H1 (cell line): Measurements from ENCODE around the gene MAP4. TPM values are rescaled to one million over a fixed set of nuclear protein-coding genes. Genes with fewer than 3 reads are reported as not detected.

Source experiments
- CTCF ChIA-PET: fragments of 300-600 bp; sonication (Branson Sonifier 250); formaldehyde crosslinking; loops from one replicate; lab custom pipeline; 2021; ENCODE audit not compliant: partially characterized antibody; lab: Charles Lee
- POLR2A ChIA-PET: fragments of 300-600 bp; sonication (Branson Sonifier 250); formaldehyde crosslinking; loops from one replicate; lab custom pipeline; 2021; ENCODE audit warnings: inconsistent platforms; ENCODE audit not compliant: partially characterized antibody; lab: Charles Lee
- DNase-seq, 2 experiments: peaks; one replicate each; pipeline versions ENCODE4 v3.0.0 to v3.0.0-alpha.2; 2010 to 2022; ENCODE audit warnings: low spot score in 2 of 2, low read depth in 1 of 2, mixed read lengths in 1 of 2
- FAIRE-seq: peaks from 2 replicates; lab custom pipeline; 2011; peaks lifted over from hg19 to GRCh38; lab: Jason Lieb, UNC
- H2AFZ ChIP-seq: 2 replicates; pipeline ENCODE4 v1.8.1; 2012; ENCODE audit warnings: low read length, inconsistent platforms
- H2AK5ac ChIP-seq: 2 replicates; pipeline ENCODE4 v1.6.1; 2013; ENCODE audit warnings: low read depth, low read length
- H2BK120ac ChIP-seq: replicated peaks from 2 replicates; pipeline ENCODE3; 2013; ENCODE audit warnings: low read depth, low read length, inconsistent platforms
- H2BK12ac ChIP-seq: 2 replicates; pipeline ENCODE4 v1.6.1; 2013; ENCODE audit warnings: low read depth, low read length
- H2BK15ac ChIP-seq: 2 replicates; pipeline ENCODE4 v1.6.1; 2013; ENCODE audit warnings: low read length
- H2BK20ac ChIP-seq: 2 replicates; pipeline ENCODE4 v1.6.1; 2013; ENCODE audit warnings: low read length
- H2BK5ac ChIP-seq: 2 replicates; pipeline ENCODE4 v1.6.1; 2013; ENCODE audit warnings: low read depth, low read length
- H3K14ac ChIP-seq: 2 replicates; pipeline ENCODE4 v1.6.1; 2013; ENCODE audit warnings: inconsistent platforms; ENCODE audit not compliant: insufficient read length
- H3K18ac ChIP-seq: 2 replicates; pipeline ENCODE4 v1.6.1; 2013; ENCODE audit warnings: low read length; ENCODE audit errors: extremely low read depth
- H3K23ac ChIP-seq: 2 replicates; pipeline ENCODE4 v1.6.1; 2013; ENCODE audit warnings: inconsistent platforms; ENCODE audit not compliant: insufficient read length
- H3K23me2 ChIP-seq: 2 replicates; pipeline ENCODE4 v1.6.1; 2013; ENCODE audit warnings: low read depth, low read length
- H3K27ac ChIP-seq: 2 replicates; pipeline ENCODE4 v1.6.1; 2011; ENCODE audit warnings: low read depth, low read length, inconsistent platforms
- H3K27me3 ChIP-seq, 4 experiments: replicated peaks in 1 of 4; 1 replicate in 1 of 4; 2 replicates in 3 of 4; pipeline versions ENCODE4 v1.6.1 to v1.8.1; 2011 to 2013; ENCODE audit warnings: low read length in 3 of 4, mild to moderate bottlenecking in 3 of 4, inconsistent platforms in 2 of 4, mixed read lengths in 2 of 4, moderate library complexity in 1 of 4; ENCODE audit not compliant: control insufficient read depth in 3 of 4, insufficient read depth in 3 of 4; ENCODE audit errors: extremely low read depth in 1 of 4
- H3K36me3 ChIP-seq, 4 experiments: 2 replicates each; pipeline versions ENCODE4 v1.6.1 to v1.8.1; 2011 to 2013; ENCODE audit warnings: mild to moderate bottlenecking in 4 of 4, low read length in 3 of 4, moderate library complexity in 2 of 4, control low read depth in 1 of 4, inconsistent platforms in 1 of 4; ENCODE audit not compliant: insufficient read depth in 4 of 4, control insufficient read depth in 2 of 4
- H3K4ac ChIP-seq: replicated peaks from 2 replicates; pipeline ENCODE3; 2013; ENCODE audit warnings: low read length, low read depth, mixed read lengths, inconsistent platforms; ENCODE audit not compliant: insufficient read length
- H3K4me1 ChIP-seq, 4 experiments: replicated peaks in 1 of 4; 1 replicate in 1 of 4; 2 replicates in 3 of 4; pipeline versions ENCODE4 v1.6.1 to v1.8.1; 2011 to 2013; ENCODE audit warnings: low read length in 3 of 4, inconsistent platforms in 2 of 4, mixed read lengths in 1 of 4; ENCODE audit not compliant: insufficient read depth in 4 of 4, control insufficient read depth in 3 of 4
- H3K4me2 ChIP-seq, 2 experiments: 2 replicates each; pipeline versions ENCODE4 v1.6.1 to v1.8.1; 2011 to 2013; ENCODE audit warnings: low read depth in 2 of 2, low read length in 2 of 2, control low read depth in 1 of 2, inconsistent platforms in 1 of 2, mild to moderate bottlenecking in 1 of 2; ENCODE audit not compliant: insufficient read depth in 1 of 2
- H3K4me3 ChIP-seq, 4 experiments: fragments of 200-600, 300-600 bp in 1 of 4; sonication (generic), shearing (Covaris generic), sonication (Bioruptor Twin) in 1 of 4; 2 replicates each; pipeline versions ENCODE4 v1.5.1 to v1.8.1; 2011 to 2016; ENCODE audit warnings: low read length in 4 of 4, low read depth in 3 of 4, control low read depth in 2 of 4, inconsistent platforms in 2 of 4, mild to moderate bottlenecking in 2 of 4, mixed read lengths in 1 of 4, moderate library complexity in 1 of 4; ENCODE audit not compliant: insufficient read depth in 2 of 4; ENCODE audit errors: extremely low read depth in 1 of 4
- H3K56ac ChIP-seq: replicated peaks from 2 replicates; pipeline ENCODE3; 2013; ENCODE audit warnings: low read depth, mild to moderate bottlenecking, mixed read lengths, low read length, inconsistent platforms; ENCODE audit not compliant: insufficient read length
- H3K79me1 ChIP-seq: 2 replicates; pipeline ENCODE4 v1.6.1; 2013; ENCODE audit warnings: low read depth, low read length, control low read depth
- H3K79me2 ChIP-seq, 2 experiments: 2 replicates each; pipeline versions ENCODE4 v1.6.1 to v1.8.1; 2012 to 2013; ENCODE audit warnings: low read length in 2 of 2, mild to moderate bottlenecking in 2 of 2, inconsistent platforms in 1 of 2; ENCODE audit not compliant: insufficient read depth in 2 of 2, control insufficient read depth in 1 of 2
- H3K9ac ChIP-seq, 4 experiments: replicated peaks in 1 of 4; 1 replicate in 1 of 4; 2 replicates in 3 of 4; pipeline versions ENCODE4 v1.6.1 to v1.8.1; 2011 to 2013; ENCODE audit warnings: low read depth in 3 of 4, low read length in 3 of 4, control low read depth in 2 of 4, mild to moderate bottlenecking in 2 of 4, moderate library complexity in 2 of 4, inconsistent platforms in 1 of 4; ENCODE audit errors: extremely low read depth in 1 of 4
- H3K9me3 ChIP-seq, 2 experiments: 2 replicates each; pipeline versions ENCODE4 v1.6.1 to v1.8.1; 2012 to 2013; ENCODE audit warnings: mild to moderate bottlenecking in 2 of 2, moderate library complexity in 2 of 2, control low read depth in 1 of 2, inconsistent platforms in 1 of 2, low read depth in 1 of 2, low read length in 1 of 2, mixed read lengths in 1 of 2; ENCODE audit not compliant: insufficient read depth in 2 of 2
- H4K20me1 ChIP-seq, 2 experiments: replicated peaks in 1 of 2; 2 replicates each; pipeline versions ENCODE3 to v1.8.1; 2011 to 2013; ENCODE audit warnings: inconsistent platforms in 2 of 2, low read length in 2 of 2, mild to moderate bottlenecking in 1 of 2; ENCODE audit not compliant: insufficient read depth in 2 of 2, control insufficient read depth in 1 of 2
- H4K5ac ChIP-seq: 2 replicates; pipeline ENCODE4 v1.6.1; 2013; ENCODE audit warnings: low read length, low read depth, mixed read lengths, inconsistent platforms; ENCODE audit not compliant: insufficient read length
- H4K8ac ChIP-seq: 2 replicates; pipeline ENCODE4 v1.8.0; 2013; ENCODE audit warnings: mild to moderate bottlenecking, moderate library complexity, low read length, inconsistent platforms; ENCODE audit not compliant: insufficient read depth; ENCODE audit errors: extremely low read depth
- H4K91ac ChIP-seq: replicated peaks from 2 replicates; pipeline ENCODE3; 2013; ENCODE audit warnings: low read length, mixed read lengths, inconsistent platforms; ENCODE audit not compliant: insufficient read length
- CREB1 ChIP-seq: IDR thresholded peaks from 2 replicates; pipeline ENCODE4 v1.6.1; 2012; ENCODE audit warnings: inconsistent platforms
- CTBP2 ChIP-seq: IDR thresholded peaks from 2 replicates; pipeline ENCODE4 v1.7.0; 2011; ENCODE audit warnings: borderline replicate concordance, mild to moderate bottlenecking, moderate library complexity, mixed read lengths, low read length; ENCODE audit not compliant: insufficient read depth, insufficient read length
- E2F6 ChIP-seq: IDR thresholded peaks from 2 replicates; pipeline ENCODE4 v1.6.1; 2012; ENCODE audit warnings: inconsistent platforms
- HDAC2 ChIP-seq, 2 experiments: fragments of 300-600 bp in 1 of 2; sonication (generic) in 1 of 2; IDR thresholded peaks; 2 replicates each; pipeline ENCODE4 v1.6.1; 2011 to 2012; ENCODE audit warnings: low read depth in 2 of 2, low read length in 2 of 2, mild to moderate bottlenecking in 2 of 2, moderate library complexity in 2 of 2, borderline replicate concordance in 1 of 2, inconsistent platforms in 1 of 2
- HDAC6 ChIP-seq: IDR thresholded peaks from one replicate; pipeline ENCODE4 v1.7.1; 2012; ENCODE audit warnings: low read depth, mild to moderate bottlenecking, inconsistent platforms, low read length, moderate library complexity
- JUN ChIP-seq: IDR thresholded peaks from 2 replicates; pipeline ENCODE4 v1.6.1; 2011; ENCODE audit warnings: low read depth, mild to moderate bottlenecking, improper control_type of control experiment, low read length
- NANOG ChIP-seq: IDR thresholded peaks from 2 replicates; pipeline ENCODE4 v1.6.1; 2011; ENCODE audit warnings: low read length, low read depth, mild to moderate bottlenecking, inconsistent platforms; ENCODE audit not compliant: insufficient read depth, poor library complexity, severe bottlenecking
- POLR2A ChIP-seq, 2 experiments: IDR thresholded peaks; 1 replicate in 1 of 2; 2 replicates in 1 of 2; pipeline ENCODE4 v1.6.1; 2011; ENCODE audit warnings: low read depth in 2 of 2, low read length in 2 of 2, mild to moderate bottlenecking in 2 of 2; ENCODE audit errors: control extremely low read depth in 1 of 2
- YY1 ChIP-seq: IDR thresholded peaks from 2 replicates; pipeline ENCODE4 v1.6.1; 2011; ENCODE audit warnings: low read depth, mild to moderate bottlenecking, low read length
- WGBS, 2 experiments: shearing (Covaris generic) in 1 of 2; methylation state at CpG; one replicate each; pipeline versions ENCODE4 v1.1.6 to v1.1.7; 2013 to 2015; ENCODE audit warnings: low lambda C conversion rate in 2 of 2, mixed read lengths in 2 of 2, inconsistent platforms in 1 of 2, low coverage in 1 of 2, missing lambda C conversion rate in 1 of 2; ENCODE audit not compliant: insufficient replicate concordance in 2 of 2, insufficient coverage in 1 of 2, insufficient read length in 1 of 2; ENCODE audit errors: extremely low coverage in 1 of 2, missing lambda C conversion rate in 1 of 2; 5-methylcytosine and 5-hydroxymethylcytosine counted together
- polyA plus RNA-seq, 7 experiments: library from polyadenylated mRNA; depleted of rRNA in 3 of 7; stranded (reverse) in 5 of 7; unstranded in 2 of 7; fragments of >200 nt in 5 of 7; fragments of 200-250 nt in 2 of 7; gene quantifications; 1 replicate in 5 of 7; 2 replicates in 1 of 7; 4 replicates in 1 of 7; pipeline versions ENCODE4 v1.2.1 to v1.2.3, GENCODE V29; 2011 to 2013; ENCODE audit warnings: missing spikeins in 2 of 7, mixed read lengths in 2 of 7
- total RNA-seq: library from RNA; stranded (reverse); fragmentation: NEBNext Ultra II Directional; extraction: Animal tissue kit (Norgen Biotek cat#: 25700); gene quantifications from 2 replicates; pipeline ENCODE4 v1.2.1, GENCODE V29; 2021

MAP4 gene
- total and polyA plus RNA-seq, 2 of the 8 experiments (the other 6 are each of a cell fraction or from before 2014, with no cell fraction given), result 67.0 to 179 TPM

DNA sequence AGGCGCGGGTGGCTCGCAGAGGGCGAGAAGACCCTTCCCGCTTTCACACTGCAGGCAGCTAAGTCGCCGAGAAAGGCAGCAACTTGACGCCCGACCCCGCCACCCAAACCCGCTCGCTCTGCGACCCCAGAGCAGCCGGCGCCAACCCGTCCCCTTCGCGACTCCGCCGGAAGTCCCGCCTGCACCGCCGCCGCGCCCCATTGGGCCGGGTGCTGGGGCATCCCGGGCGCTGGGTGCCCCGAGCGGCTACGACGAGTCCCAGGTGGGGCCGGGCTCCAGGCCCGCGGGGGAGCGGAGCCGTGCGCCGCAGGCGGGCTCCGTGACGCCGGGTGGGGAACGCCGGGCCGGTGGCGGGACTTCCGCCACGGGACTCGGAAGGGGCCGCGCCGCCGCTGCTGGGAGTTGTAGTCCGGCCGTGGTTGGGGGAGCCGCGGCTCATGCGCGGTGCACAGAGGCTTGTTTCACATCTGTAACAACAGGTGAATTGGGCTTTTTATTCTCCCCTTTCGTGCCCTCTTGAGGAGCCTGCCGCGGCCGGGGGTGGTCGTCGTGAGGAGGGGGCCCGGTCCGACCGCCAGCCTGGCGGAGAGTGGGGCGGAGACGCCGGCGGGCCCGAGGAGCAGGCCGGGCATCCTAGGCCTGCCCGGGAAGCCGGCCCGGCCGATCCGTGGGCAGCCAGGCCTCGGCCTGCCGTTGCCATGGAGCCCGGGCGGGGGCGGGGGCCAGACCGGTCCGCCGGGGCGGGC lies 213.3 kb downstream of the MAP4 start, which contains the start of gene DHX30:
Gene DHX30, plus strand, starts transcription at position 405 of the 746 bp plus-strand sequence. CDS start 7,546 bp downstream, outside the sequence.
- no peak within 1 kb of the TSS for H2BK15ac ChIP-seq
- H3K9me3 ChIP-seq, result no peaks in the 10 kb centered on the region
- peaks cover 8% of the 10 kb centered on the region for H3K23me2 ChIP-seq
- peak within 1 kb of the TSS; percentile 99 for H4K91ac ChIP-seq
- H3K23ac ChIP-seq, result no peak within 1 kb of the TSS
- FAIRE-seq, result no peak
- no peak within 1 kb of the TSS for H3K14ac ChIP-seq
- peak within 1 kb of the TSS; percentile 90 to 96 (median 91) for H3K9ac ChIP-seq
- H3K79me2 ChIP-seq, result peaks cover 0 to 19% of the 10 kb centered on the region in 2 experiments; a peak in 2 of 4 replicates
- H2AFZ ChIP-seq, result peak within 1 kb of the TSS; percentile 73
- H4K8ac ChIP-seq, result peak within 1 kb of the TSS; percentile 96
- 0 out of 2 replicates have a peak, but pooled peaks cover 2% of the 10 kb centered on the region for H3K79me1 ChIP-seq
- peak within 1 kb of the TSS; percentile 83 for H3K27ac ChIP-seq
- no peaks in the 10 kb centered on the region for H4K20me1 ChIP-seq
- H2BK120ac ChIP-seq, result no peak within 1 kb of the TSS
- peak within 1 kb of the TSS; percentile 87 for H2BK5ac ChIP-seq
- peak within 1 kb of the TSS; percentile 99 for H4K5ac ChIP-seq
- H3K56ac ChIP-seq, result peak within 1 kb of the TSS; percentile 86
- H2BK12ac ChIP-seq, result peak within 1 kb of the TSS; percentile 12
- H3K4me1 ChIP-seq, result peaks cover 0 to 4% (median 2%) of the 10 kb centered on the region in 4 experiments; a peak in 3 of 7 replicates
- H3K4me2 ChIP-seq, result peak within 1 kb of the TSS; percentile 72 to 85
- no peaks in the 10 kb centered on the region for H3K27me3 ChIP-seq
- peak within 1 kb of the TSS; percentile 24 for H3K4ac ChIP-seq
- peak within 1 kb of the TSS; percentile 81 to 96 (median 92) for H3K4me3 ChIP-seq
- DNase-seq, result peak in 1 of 2 experiments; percentile 91
- CTCF ChIA-PET, result interaction anchor here (0.7 to 2.8 kb wide), 5 partner anchors 16 to 281 kb away, joined by 3 to 13 read pairs (median 3); no protein-coding TSS in a partner anchor
- peak within 1 kb of the TSS; percentile 99 for H3K18ac ChIP-seq
- H2AK5ac ChIP-seq, result peak within 1 kb of the TSS; percentile 98; the same call in 1 of the 2 replicates
- peaks cover 3 to 21% (median 11%) of the 10 kb centered on the region in 4 experiments; a peak in 4 of 8 replicates for H3K36me3 ChIP-seq
- POLR2A ChIA-PET, result interaction anchor here (0.8 kb wide), 1 partner anchor 22 kb away, joined by 3 read pairs; no protein-coding TSS in a partner anchor
- 0 out of 2 replicates have a peak within 1 kb of the TSS, but pooled peaks have one; percentile 61 for H2BK20ac ChIP-seq
- WGBS, 2 experiments, result 1% methylated on average over 79 of the region's 90 CpGs; no CpG with 5 or more reads in 1 of the 2 experiments
- peak; percentile 35 to 41 for TF ChIP-seq POLR2A (IDR thresholded peaks at IDR 0.05; ENCODE audit: control extremely low read depth in 1 of 2, low read depth in 2 of 2, low read length in 2 of 2)
- no peak for TF ChIP-seq HDAC2 (IDR thresholded peaks at IDR 0.05; ENCODE audit: borderline replicate concordance in 1 of 2, low read depth in 2 of 2, low read length in 2 of 2)
- TF ChIP-seq HDAC6, result no peak
- TF ChIP-seq NANOG, result no peak
- no peak for TF ChIP-seq JUN
- TF ChIP-seq CTBP2, result no peak
- no peak for TF ChIP-seq YY1
- peak; percentile 18; the same call in 1 of the 2 replicates for TF ChIP-seq CREB1
- TF ChIP-seq E2F6, result peak; percentile 13; the same call in 1 of the 2 replicates
